Measurements from ENCODE around the gene UBR3.
A peak's percentile ranks its signal among the peaks of the same experiment; 100 is the strongest.
"Not testable (repeated sequence)": the region's sequence is repeated elsewhere in the genome, so short reads cannot be mapped to it uniquely, and the experiment has no call there.

Gene UBR3

DNA sequence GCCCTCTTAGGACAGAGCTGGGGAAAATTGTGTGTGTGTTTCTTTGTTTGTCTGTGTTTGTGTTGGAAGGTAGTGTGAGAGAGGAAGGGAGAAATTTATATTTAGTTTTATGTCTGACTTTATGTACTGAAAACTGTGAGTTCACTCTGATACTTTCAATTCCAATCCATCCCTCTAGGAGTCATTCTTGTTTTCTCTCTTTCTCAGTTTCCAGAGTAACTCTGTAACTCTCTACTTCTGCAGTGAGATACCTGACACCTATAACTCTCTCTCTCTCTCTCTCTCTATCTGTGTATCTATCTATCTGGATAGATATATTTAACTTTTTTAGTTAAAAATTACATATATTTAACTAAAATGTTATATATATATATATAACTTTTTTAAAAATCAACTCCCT, 128.7 kb downstream of the UBR3 start:
- DNase-seq (ENCODE audit: low read depth): no peak

GRCh38 chr2:169957219-169957618, 130.0 kb downstream of the UBR3 start:
- DNase-seq (ENCODE audit: low read depth): not testable (repeated sequence)

GRCh38 chr2:169961911-169962310, 134.7 kb downstream of the UBR3 start:
- DNase-seq (ENCODE audit: low read depth): peak; percentile 29

GRCh38 chr2:169963786-169964185, 136.5 kb downstream of the UBR3 start:
- DNase-seq (ENCODE audit: low read depth): no peak

DNA sequence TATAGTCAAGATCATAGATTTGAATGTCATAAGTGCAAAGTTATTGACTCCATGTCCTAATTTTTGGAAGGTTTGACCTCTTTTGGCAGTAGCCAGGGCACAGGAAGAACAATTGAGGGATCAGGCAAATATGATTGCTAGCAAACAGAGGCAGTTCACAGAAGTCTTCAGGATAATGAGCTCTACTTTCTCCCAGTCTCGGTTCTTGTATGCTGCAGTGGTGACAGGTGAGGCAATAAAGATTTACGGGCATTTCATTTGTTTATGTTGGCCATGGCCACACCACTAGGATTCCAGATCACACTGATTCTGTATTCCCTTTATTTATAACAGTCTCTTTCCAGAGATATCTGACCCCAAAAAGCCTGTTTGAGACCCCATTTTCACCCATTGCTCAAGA, 137.5 kb downstream of the UBR3 start:
- no peak for DNase-seq (ENCODE audit: low read depth)

DNA sequence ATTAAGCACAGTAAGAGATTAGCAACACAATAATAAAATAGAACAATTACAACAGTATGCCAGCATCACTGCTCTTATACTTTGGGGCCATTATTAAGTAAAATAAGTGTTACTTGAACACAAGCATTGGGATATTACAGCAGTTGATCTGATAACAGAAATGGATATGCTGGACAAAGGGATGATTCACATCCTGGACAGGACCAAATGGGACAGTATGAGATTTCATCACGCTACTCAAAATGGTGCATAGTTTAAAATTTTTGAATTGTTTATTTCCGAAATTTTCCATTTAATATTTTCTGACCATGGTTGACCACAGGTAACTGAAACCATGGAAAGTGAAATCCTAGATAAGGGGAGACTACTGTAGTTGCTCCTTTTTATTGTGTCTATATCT, 138.2 kb downstream of the UBR3 start:
- DNase-seq (ENCODE audit: low read depth): no peak

GRCh38 chr2:169966454-169966853, 139.2 kb downstream of the UBR3 start:
- no peak for DNase-seq (ENCODE audit: low read depth)

DNA sequence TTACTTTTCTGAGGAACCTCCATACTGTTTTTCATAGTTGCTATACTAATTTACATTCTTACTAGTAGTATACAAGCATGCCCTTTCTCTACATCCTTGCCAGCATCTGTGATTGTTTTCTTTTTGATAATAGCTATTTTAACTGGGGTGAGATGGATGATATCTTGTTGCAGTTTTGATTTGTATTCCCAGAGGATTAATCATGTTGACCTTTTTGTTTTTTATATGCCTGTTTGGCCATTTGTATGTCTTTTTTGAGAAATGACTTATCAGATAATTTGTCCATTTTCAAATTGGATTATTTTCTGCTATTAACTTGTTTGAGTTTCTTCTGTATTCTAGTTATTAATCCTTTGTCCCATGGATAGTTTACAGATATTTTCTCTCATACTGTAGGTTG, 141.5 kb downstream of the UBR3 start:
- DNase-seq (ENCODE audit: low read depth): no peak

- no peak for DNase-seq (ENCODE audit: low read depth)
Observed at GRCh38 chr2:169975221-169975620, 148.0 kb downstream of the UBR3 start.

DNA sequence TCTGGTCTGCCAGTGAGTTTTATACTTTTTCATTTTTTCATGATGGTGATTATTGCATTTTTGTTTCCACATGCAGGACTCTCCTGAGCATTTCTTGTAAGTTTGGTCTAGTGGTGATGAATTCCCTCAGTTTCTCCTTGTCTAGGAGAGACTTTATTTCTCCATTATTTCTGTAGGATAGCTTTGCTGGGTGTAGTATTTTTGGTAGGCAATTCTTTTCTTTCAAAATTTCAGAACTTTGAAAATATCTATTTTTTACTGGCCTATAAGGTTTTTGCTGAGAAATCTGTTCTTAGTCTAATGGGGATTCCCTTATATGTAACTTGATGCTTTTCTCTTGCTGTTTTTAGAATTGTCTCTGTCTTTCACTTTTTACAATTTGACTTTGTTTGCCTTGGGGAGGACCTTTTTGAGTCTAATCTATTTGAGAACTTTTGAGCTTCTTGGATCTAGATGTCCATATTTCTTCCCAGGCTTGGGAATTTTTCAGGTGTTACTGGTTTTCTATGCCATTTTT, 149.1 kb downstream of the UBR3 start:
- DNase-seq (ENCODE audit: low read depth): no peak

DNA sequence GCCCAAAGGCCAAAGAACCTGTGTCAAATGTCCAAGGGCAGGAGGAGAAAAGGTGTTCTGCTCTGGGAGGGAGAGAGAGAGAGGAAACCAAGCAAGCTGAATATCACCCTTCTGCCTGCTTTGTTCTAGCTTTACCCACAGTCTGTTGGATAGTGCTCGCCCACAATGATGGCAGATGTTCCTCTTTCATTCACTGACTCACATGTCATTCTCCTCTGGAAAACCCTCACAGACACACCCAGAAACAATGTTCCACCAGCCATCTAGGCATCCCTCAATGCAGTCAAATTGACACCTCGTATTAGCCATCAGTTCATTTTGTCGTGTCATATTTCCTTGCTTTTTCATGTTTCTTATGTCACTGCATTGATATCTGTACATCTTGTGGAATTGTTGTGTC, 150.3 kb downstream of the UBR3 start:
- DNase-seq (ENCODE audit: low read depth): no peak

DNA sequence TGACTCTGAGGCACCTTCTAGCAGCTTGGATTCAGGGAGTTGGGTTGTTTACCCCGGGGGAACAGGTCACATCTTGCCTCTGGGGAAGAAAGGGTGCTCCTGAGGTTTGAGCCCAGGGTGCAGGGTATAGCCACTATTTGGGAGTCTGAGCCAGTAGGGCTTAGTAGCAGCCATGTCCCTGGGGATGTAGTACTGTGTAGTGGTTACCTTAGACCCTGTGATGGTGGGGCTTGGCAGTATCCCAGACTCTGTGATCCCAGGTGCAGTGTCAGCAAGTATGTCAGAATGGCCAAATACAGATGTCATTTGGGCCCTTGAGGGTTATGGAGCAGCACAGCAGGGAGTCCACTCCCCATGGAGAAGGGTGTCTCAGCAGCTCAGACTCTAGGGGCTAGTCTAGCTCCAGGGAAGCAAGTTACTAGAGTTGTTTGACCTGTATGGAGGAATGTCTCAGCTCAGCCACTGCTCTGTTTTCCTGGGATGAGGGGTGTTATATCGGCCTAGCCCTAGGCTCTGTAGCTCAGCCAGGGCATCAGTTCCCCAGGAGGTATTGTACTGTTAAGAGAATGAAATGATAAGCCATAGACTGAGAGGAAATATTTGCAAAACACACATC, 151.3 kb downstream of the UBR3 start:
- DNase-seq (ENCODE audit: low read depth): no peak

DNA sequence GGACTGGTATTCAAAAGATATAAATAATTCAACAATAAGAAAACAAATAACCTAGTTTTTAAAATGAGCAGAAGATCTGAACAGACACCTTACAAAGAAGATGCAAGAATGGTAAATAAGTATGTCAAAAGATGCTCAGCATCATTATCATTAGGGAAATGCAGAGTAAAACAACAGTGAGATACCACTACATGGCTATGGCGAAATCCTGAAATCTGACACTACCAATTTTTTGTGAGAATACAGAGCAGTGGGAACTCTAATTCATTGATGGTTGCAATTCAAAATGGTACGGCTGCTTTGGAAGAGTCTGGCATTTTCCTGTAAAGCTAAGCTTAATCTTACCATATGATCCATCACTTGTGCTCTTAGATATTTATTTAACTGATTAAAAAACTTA, 151.8 kb downstream of the UBR3 start:
- no peak for DNase-seq (ENCODE audit: low read depth)

DNA sequence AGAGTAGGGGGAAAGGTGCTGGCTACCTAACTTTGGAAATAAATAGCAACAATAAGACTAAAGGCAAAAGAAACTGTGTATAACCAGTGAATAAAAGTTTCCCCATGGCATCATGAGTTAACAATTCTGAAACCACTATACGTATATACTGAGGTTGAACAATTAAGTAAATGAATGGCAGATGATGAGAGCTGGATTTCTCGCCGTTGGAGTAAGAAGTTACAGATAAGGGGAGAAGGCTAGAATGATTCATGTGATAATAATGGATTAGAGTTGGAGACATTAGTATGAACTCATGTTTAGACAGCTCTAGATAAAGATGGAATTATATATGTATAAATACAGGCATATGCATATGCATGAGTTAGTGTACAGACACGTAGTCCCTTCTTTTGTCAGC, 152.7 kb downstream of the UBR3 start:
- no peak for DNase-seq (ENCODE audit: low read depth)

DNA sequence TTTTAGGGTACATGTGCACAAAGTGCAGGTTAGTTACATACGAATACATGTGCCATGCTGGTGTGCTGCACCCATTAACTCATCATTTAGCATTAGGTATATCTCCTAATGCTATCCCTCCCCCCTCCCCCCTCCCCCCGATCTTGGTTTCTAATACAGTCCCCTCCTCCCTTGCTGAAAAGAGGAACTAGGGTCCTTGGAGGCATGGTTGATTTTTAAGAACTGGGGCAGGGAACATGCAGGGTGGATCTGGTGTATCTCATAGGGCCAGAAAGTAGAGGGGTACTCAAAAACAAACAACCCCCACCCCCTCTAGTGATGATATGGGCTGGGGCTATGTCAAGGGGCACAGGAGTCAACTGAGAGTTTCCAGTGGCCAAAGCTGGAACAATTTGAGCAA, 153.4 kb downstream of the UBR3 start:
- no peak for DNase-seq (ENCODE audit: low read depth)

DNA sequence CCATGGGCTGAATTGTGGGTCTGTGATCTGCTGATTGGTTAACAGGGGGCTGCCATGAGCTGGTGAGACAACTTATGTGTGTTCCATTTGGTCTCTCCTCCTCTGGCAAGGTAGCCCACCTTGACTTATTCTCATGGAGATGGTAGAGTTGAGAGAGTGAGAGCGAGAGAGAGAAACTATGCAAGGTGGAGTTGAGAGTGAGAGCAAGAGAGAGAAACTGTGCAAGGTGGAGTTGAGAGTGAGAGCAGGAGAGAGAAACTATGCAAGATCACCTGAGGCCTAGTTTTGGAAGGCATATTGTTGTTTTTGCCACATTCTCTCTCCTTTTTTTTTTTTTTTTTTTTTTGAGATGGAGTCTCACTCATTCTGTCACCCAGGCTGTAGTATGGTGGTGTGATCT, 155.7 kb downstream of the UBR3 start:
- DNase-seq (ENCODE audit: low read depth): no peak

- DNase-seq (ENCODE audit: low read depth): no peak
Observed at GRCh38 chr2:169983506-169983905, 156.3 kb downstream of the UBR3 start.

- DNase-seq (ENCODE audit: low read depth): no peak
Observed at GRCh38 chr2:169984145-169984544, 156.9 kb downstream of the UBR3 start.

DNA sequence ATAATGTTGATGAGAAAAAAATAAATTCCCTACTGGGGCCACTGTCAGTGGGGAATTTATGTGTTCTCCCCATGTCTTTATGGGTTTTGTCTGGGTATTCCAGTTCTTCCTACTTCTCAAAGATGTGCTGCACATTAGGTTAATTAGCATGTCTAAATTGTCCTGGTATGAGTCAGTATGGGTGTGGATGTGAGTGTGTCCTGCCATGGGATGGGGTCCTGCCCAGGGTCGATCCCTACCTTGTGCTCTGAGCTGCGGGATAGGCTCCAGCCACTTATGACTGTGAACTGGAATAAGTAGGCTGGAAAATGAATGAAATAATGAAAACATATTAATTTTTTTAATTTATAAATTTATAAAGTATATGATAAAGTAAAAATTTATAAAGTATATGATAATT, 167.5 kb downstream of the UBR3 start:
- no peak for DNase-seq (ENCODE audit: low read depth)

- DNase-seq (ENCODE audit: low read depth): no peak
Observed at GRCh38 chr2:169997140-169997887, 170.1 kb downstream of the UBR3 start.

- no peak for DNase-seq (ENCODE audit: low read depth)
Observed at GRCh38 chr2:169999054-169999453, 171.8 kb downstream of the UBR3 start.

- DNase-seq (ENCODE audit: low read depth): no peak
Observed at GRCh38 chr2:170002096-170002495, 174.8 kb downstream of the UBR3 start.

- DNase-seq (ENCODE audit: low read depth): no peak
Observed at GRCh38 chr2:170005702-170006101, 178.4 kb downstream of the UBR3 start.

Data from GM04503 (cell line).